OCI-LY1 (cell line): Measurements from ENCODE around the gene SRGAP2C.
"Not testable (repeated sequence)": the region's sequence is repeated elsewhere in the genome, so short reads cannot be mapped to it uniquely, and the experiment has no call there.

Experiments used
- EZH2 ChIP-seq: fragments of 200-600 bp; sonication (generic), shearing (Covaris generic); IDR thresholded peaks from 2 replicates; pipeline ENCODE4 v1.8.0; 2017; ENCODE audit warnings: borderline replicate concordance, mixed run types, mild to moderate bottlenecking, antibody characterized with exemption, low read length, moderate library complexity, mixed read lengths
- TF ChIP-seq, protein P1 (sequence below): fragments of 200-600 bp; sonication (generic), shearing (Covaris generic); IDR thresholded peaks from 2 replicates; pipeline ENCODE4 v1.5.1; 2017; ENCODE audit warnings: mild to moderate bottlenecking, antibody characterized with exemption, low read length, moderate library complexity, mixed read lengths

DNA sequence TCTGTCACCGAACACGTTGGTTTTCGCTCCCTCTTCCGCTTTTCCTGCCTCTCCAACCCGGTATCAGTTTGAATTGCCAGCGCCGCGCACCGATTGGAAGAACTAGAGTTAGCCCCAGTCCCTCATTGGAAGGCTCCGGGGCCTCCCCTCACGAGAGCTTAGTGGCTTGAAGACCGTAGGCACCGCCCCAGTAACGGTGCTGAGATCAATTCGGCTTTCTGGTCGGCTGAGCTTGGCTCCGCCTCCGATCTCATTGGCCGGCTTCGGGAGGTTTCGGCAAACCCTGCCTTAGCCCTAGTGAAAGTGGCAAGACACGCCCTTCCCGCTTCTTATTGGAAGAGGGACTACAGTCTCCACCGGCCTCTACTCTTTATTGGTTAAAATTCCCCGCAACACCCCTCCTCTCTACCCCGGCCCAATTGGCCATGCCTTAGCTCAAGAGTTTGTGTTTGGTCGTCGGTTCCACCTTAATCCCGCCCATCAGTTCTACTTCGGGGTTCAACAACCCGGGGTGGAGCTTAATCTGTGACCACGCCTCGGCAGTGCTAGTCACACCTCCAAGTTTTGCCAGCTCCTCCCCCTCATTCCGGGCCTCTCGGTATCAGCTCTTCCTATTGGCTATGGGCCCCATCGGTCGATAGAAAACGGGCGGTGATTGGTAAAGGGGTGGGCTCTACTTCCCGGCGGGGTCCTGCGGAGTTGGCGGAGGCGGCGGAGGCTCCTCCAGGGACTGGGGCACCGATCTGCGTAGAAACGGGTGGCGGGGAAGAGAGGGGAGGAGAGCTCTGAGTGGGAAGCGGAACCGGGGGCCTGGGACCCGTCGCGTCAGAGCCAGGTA, at the start of gene SRGAP2C, which contains the start of gene FAM72B:
- TF ChIP-seq, protein P1, sequence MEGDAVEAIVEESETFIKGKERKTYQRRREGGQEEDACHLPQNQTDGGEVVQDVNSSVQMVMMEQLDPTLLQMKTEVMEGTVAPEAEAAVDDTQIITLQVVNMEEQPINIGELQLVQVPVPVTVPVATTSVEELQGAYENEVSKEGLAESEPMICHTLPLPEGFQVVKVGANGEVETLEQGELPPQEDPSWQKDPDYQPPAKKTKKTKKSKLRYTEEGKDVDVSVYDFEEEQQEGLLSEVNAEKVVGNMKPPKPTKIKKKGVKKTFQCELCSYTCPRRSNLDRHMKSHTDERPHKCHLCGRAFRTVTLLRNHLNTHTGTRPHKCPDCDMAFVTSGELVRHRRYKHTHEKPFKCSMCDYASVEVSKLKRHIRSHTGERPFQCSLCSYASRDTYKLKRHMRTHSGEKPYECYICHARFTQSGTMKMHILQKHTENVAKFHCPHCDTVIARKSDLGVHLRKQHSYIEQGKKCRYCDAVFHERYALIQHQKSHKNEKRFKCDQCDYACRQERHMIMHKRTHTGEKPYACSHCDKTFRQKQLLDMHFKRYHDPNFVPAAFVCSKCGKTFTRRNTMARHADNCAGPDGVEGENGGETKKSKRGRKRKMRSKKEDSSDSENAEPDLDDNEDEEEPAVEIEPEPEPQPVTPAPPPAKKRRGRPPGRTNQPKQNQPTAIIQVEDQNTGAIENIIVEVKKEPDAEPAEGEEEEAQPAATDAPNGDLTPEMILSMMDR, result not testable (repeated sequence)
- not testable (repeated sequence) for TF ChIP-seq EZH2
